ENCODE measurements around the gene BANF2.

The BANF2 gene

DNA sequence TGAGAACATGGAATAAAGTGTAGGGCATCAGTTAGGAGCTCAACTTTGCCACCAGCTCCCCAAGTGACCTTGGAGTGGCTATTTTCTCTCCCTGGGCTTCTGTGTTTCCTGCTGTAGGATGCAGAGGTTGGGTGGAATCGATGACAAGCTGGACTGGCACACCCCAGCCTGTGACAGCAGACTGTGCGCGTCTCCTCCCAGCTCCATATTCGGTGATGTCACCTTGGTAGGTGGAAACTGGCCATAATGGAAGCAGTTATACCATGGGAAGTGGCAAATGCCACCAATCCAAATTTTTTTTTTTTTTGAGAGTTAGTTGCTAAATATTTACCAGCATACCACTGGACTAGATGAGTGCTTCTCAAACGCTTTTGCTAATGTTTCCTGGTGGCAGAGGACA lies 85.2 kb downstream of the BANF2 start:
- TF ChIP-seq ZC3H10 (CRISPR knock-in tag; IDR thresholded peaks at IDR 0.05) (no peak), TOX (CRISPR knock-in tag; IDR thresholded peaks at IDR 0.05; ENCODE audit: borderline replicate concordance) (no peak), SNAI2 (CRISPR knock-in tag; IDR thresholded peaks at IDR 0.05) (no peak), ZNF70 (CRISPR knock-in tag; IDR thresholded peaks at IDR 0.05) (no peak), RARB (CRISPR knock-in tag; IDR thresholded peaks at IDR 0.05) (no peak), PPARA (CRISPR knock-in tag; IDR thresholded peaks at IDR 0.05; ENCODE audit: borderline replicate concordance) (no peak), GLIS3 (CRISPR knock-in tag; IDR thresholded peaks at IDR 0.05) (no peak), ARNTL (CRISPR knock-in tag; IDR thresholded peaks at IDR 0.05; ENCODE audit: borderline replicate concordance, low read depth) (no peak), BACH2 (CRISPR knock-in tag; IDR thresholded peaks at IDR 0.05; ENCODE audit: borderline replicate concordance) (no peak), OSR1 (CRISPR knock-in tag; IDR thresholded peaks at IDR 0.05) (no peak), ZFP30 (CRISPR knock-in tag; IDR thresholded peaks at IDR 0.05) (no peak), CSDC2 (CRISPR knock-in tag; IDR thresholded peaks at IDR 0.05) (no peak), ESRRG (CRISPR knock-in tag; IDR thresholded peaks at IDR 0.05) (no peak), ZNF565 (CRISPR knock-in tag; conservative IDR thresholded peaks at IDR 0.05; ENCODE audit: low read depth) (no peak)
- TF ChIP-seq, protein P1, sequence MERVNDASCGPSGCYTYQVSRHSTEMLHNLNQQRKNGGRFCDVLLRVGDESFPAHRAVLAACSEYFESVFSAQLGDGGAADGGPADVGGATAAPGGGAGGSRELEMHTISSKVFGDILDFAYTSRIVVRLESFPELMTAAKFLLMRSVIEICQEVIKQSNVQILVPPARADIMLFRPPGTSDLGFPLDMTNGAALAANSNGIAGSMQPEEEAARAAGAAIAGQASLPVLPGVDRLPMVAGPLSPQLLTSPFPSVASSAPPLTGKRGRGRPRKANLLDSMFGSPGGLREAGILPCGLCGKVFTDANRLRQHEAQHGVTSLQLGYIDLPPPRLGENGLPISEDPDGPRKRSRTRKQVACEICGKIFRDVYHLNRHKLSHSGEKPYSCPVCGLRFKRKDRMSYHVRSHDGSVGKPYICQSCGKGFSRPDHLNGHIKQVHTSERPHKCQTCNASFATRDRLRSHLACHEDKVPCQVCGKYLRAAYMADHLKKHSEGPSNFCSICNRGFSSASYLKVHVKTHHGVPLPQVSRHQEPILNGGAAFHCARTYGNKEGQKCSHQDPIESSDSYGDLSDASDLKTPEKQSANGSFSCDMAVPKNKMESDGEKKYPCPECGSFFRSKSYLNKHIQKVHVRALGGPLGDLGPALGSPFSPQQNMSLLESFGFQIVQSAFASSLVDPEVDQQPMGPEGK (CRISPR knock-in tag; IDR thresholded peaks at IDR 0.05; ENCODE audit: borderline replicate concordance), result no peak
- ATAC-seq, result no peak
